ENCODE results near the gene CADPS. TPM values are rescaled to one million over a fixed set of nuclear protein-coding genes. Genes with fewer than 3 reads are reported as not detected.

CADPS gene
- total RNA-seq, 3 donors from 2014 or later (not counting 1 experiment from before 2014, with no cell fraction given): not detected

GRCh38 chr3:62696011-62696410 is 179.2 kb downstream of the CADPS start:
- H3K27ac ChIP-seq (ENCODE audit: low read length): no peak overlapping the region
- H3K4me3 ChIP-seq (ENCODE audit: low read length): no peak overlapping the region
- DNase-seq (no peak), ATAC-seq (no peak)
- no peak for TF ChIP-seq CTCF (IDR thresholded peaks at IDR 0.05)
- H3K27me3 ChIP-seq (ENCODE audit: control insufficient read depth, insufficient read depth, low read length): no peaks in the 10 kb centered on the region
- H3K27me3 Mint-ChIP-seq (ENCODE audit: low read depth in 2 of 2): no peaks in the 10 kb centered on the region
- no peak overlapping the region for H3K4me3 Mint-ChIP-seq
- intact Hi-C loops (cut with micrococcal nuclease): no loop called here
- H3K36me3 ChIP-seq (ENCODE audit: control insufficient read depth, insufficient read depth, low read length): no peaks in the 10 kb centered on the region
- no peaks in the 10 kb centered on the region for H3K9me3 ChIP-seq (ENCODE audit: control insufficient read depth, insufficient read depth, low read length)
- H3K27ac Mint-ChIP-seq: no peak overlapping the region
- H3K36me3 Mint-ChIP-seq: no peaks in the 10 kb centered on the region
- H3K9me3 Mint-ChIP-seq: peaks cover 5 to 10% of the 10 kb centered on the region in 2 donors
- no peaks in the 10 kb centered on the region for H3K4me1 ChIP-seq (ENCODE audit: control insufficient read depth, insufficient read depth, low read length)
- H3K4me1 Mint-ChIP-seq: no peaks in the 10 kb centered on the region

GRCh38 chr3:62688812-62689211 is 186.4 kb downstream of the CADPS start:
- TF ChIP-seq CTCF (IDR thresholded peaks at IDR 0.05): no peak
- DNase-seq: no peak
- Mint-ChIP-seq H3K4me3 (no peak overlapping the region), H3K9me3 (peaks cover 6 to 9% of the 10 kb centered on the region in 2 donors), H3K4me1 (no peaks in the 10 kb centered on the region), H3K27me3 (ENCODE audit: low read depth in 2 of 2) (no peaks in the 10 kb centered on the region), H3K36me3 (no peaks in the 10 kb centered on the region), H3K27ac (no peak overlapping the region)
- no peaks in the 10 kb centered on the region for H3K36me3 ChIP-seq (ENCODE audit: control insufficient read depth, insufficient read depth, low read length)
- H3K4me1 ChIP-seq (ENCODE audit: control insufficient read depth, insufficient read depth, low read length): no peaks in the 10 kb centered on the region
- intact Hi-C loops (cut with micrococcal nuclease): no loop called here
- no peak for ATAC-seq
- no peaks in the 10 kb centered on the region for H3K27me3 ChIP-seq (ENCODE audit: control insufficient read depth, insufficient read depth, low read length)
- H3K27ac ChIP-seq (ENCODE audit: low read length): no peak overlapping the region
- WGBS (ENCODE audit: insufficient coverage): 73% methylated on average over 2 of the region's 2 CpGs
- H3K4me3 ChIP-seq (ENCODE audit: low read length): no peak overlapping the region
- H3K9me3 ChIP-seq (ENCODE audit: control insufficient read depth, insufficient read depth, low read length): no peaks in the 10 kb centered on the region

- intact Hi-C loops (cut with micrococcal nuclease): no loop called here
- Mint-ChIP-seq H3K27ac (no peak overlapping the region), H3K9me3 (peaks cover 3 to 7% of the 10 kb centered on the region in 2 donors), H3K4me1 (no peaks in the 10 kb centered on the region), H3K36me3 (no peaks in the 10 kb centered on the region), H3K27me3 (ENCODE audit: low read depth in 2 of 2) (no peaks in the 10 kb centered on the region), H3K4me3 (no peak overlapping the region)
- H3K27me3 ChIP-seq (ENCODE audit: control insufficient read depth, insufficient read depth, low read length): no peaks in the 10 kb centered on the region
- H3K4me1 ChIP-seq (ENCODE audit: control insufficient read depth, insufficient read depth, low read length): no peaks in the 10 kb centered on the region
- WGBS (ENCODE audit: insufficient coverage): 90% methylated on average over 2 of the region's 2 CpGs
- TF ChIP-seq CTCF (IDR thresholded peaks at IDR 0.05): no peak
- DNase-seq (no peak), ATAC-seq (no peak)
- H3K36me3 ChIP-seq (ENCODE audit: control insufficient read depth, insufficient read depth, low read length): no peaks in the 10 kb centered on the region
- H3K27ac ChIP-seq (ENCODE audit: low read length): no peak overlapping the region
- no peak overlapping the region for H3K4me3 ChIP-seq (ENCODE audit: low read length)
- no peaks in the 10 kb centered on the region for H3K9me3 ChIP-seq (ENCODE audit: control insufficient read depth, insufficient read depth, low read length)
Measured at GRCh38 chr3:62688050-62688449, 187.2 kb downstream of the CADPS start.

DNA sequence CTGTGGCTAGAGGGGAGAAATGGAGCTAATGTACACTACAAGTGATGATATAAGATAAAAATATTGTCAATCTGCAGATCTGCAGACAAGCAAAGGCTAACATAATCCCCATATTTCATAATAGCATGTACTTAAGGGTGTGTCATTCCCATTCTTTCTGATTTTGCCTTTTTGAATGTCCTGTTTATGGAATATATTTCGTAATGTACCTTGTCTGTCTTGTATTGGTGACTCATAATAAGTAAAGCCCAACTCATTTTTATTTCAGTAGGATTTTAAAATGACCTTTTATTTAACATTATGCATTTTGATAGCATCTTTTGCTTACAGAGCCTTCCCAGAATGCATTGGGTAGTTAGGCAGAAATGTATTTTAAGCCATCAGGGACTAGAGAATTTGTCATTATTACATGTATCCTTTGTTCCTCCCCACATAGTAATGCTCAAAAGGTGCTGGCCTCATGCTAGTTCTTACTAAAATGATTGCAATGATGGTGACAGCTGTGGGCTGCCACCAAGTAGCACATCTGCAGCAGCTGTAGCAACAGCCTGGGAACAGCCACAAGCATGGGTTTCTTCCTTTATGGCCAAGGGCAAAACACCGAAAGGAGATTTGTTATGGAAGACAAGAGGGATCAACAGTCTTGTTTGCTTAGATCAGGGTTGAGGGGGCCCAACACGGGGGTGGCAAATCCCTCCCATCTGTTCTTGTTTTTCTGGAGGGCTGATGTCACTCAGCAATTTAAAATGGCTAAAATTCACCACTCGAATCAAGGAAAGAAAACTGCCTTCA is 188.5 kb downstream of the CADPS start:
- no peak overlapping the region for H3K4me3 ChIP-seq (ENCODE audit: low read length)
- WGBS (ENCODE audit: insufficient coverage): 57% methylated on average over 3 of the region's 4 CpGs
- DNase-seq: no peak
- H3K27ac ChIP-seq (ENCODE audit: low read length): no peak overlapping the region
- no peaks in the 10 kb centered on the region for H3K36me3 ChIP-seq (ENCODE audit: control insufficient read depth, insufficient read depth, low read length)
- peaks cover 5 to 8% of the 10 kb centered on the region in 2 donors for H3K9me3 Mint-ChIP-seq
- no peaks in the 10 kb centered on the region for H3K4me1 Mint-ChIP-seq
- no peak for TF ChIP-seq CTCF (IDR thresholded peaks at IDR 0.05)
- H3K9me3 ChIP-seq (ENCODE audit: control insufficient read depth, insufficient read depth, low read length): no peaks in the 10 kb centered on the region
- H3K27ac Mint-ChIP-seq: no peak overlapping the region
- H3K27me3 ChIP-seq (ENCODE audit: control insufficient read depth, insufficient read depth, low read length): no peaks in the 10 kb centered on the region
- H3K4me3 Mint-ChIP-seq: no peak overlapping the region
- intact Hi-C loops (cut with micrococcal nuclease): no loop called here
- H3K36me3 Mint-ChIP-seq: no peaks in the 10 kb centered on the region
- H3K4me1 ChIP-seq (ENCODE audit: control insufficient read depth, insufficient read depth, low read length): no peaks in the 10 kb centered on the region
- no peaks in the 10 kb centered on the region for H3K27me3 Mint-ChIP-seq (ENCODE audit: low read depth in 2 of 2)
- no peak for ATAC-seq

All from natural killer cell (primary cell).